ENCODE measurements around the gene UBXN4. TPM values are rescaled to one million over a fixed set of nuclear protein-coding genes. Genes with fewer than 3 reads are reported as not detected.
A peak's percentile ranks its signal among the peaks of the same experiment; 100 is the strongest.

The UBXN4 gene
- total and polyA plus RNA-seq, 2 of the 13 experiments (the other 11 are each of a cell fraction or from before 2014, with no cell fraction given): 74.2 to 104 TPM

GRCh38 chr2:135741395-135742324 lies at the start of gene UBXN4 (continued):
- TF ChIP-seq, protein P1, sequence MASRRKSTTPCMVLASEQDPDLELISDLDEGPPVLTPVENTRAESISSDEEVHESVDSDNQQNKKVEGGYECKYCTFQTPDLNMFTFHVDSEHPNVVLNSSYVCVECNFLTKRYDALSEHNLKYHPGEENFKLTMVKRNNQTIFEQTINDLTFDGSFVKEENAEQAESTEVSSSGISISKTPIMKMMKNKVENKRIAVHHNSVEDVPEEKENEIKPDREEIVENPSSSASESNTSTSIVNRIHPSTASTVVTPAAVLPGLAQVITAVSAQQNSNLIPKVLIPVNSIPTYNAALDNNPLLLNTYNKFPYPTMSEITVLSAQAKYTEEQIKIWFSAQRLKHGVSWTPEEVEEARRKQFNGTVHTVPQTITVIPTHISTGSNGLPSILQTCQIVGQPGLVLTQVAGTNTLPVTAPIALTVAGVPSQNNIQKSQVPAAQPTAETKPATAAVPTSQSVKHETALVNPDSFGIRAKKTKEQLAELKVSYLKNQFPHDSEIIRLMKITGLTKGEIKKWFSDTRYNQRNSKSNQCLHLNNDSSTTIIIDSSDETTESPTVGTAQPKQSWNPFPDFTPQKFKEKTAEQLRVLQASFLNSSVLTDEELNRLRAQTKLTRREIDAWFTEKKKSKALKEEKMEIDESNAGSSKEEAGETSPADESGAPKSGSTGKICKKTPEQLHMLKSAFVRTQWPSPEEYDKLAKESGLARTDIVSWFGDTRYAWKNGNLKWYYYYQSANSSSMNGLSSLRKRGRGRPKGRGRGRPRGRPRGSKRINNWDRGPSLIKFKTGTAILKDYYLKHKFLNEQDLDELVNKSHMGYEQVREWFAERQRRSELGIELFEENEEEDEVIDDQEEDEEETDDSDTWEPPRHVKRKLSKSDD (CRISPR knock-in tag; IDR thresholded peaks at IDR 0.05; ENCODE audit: low read depth): peak; percentile 80
- TF ChIP-seq GMEB1 (CRISPR knock-in tag; IDR thresholded peaks at IDR 0.05; ENCODE audit: borderline replicate concordance) (peak; percentile 99), MLXIP (CRISPR knock-in tag; IDR thresholded peaks at IDR 0.05; ENCODE audit: borderline replicate concordance) (no peak), ZNF432 (CRISPR knock-in tag; IDR thresholded peaks at IDR 0.05; ENCODE audit: borderline replicate concordance) (no peak), ZNF557 (CRISPR knock-in tag; IDR thresholded peaks at IDR 0.05) (peak; percentile 48; the same call in 1 of the 2 replicates), CENPT (CRISPR knock-in tag; IDR thresholded peaks at IDR 0.05; ENCODE audit: low read depth) (0 out of 2 replicates have a peak, but pooled peaks have one; percentile 57), ZNF83 (CRISPR knock-in tag; IDR thresholded peaks at IDR 0.05; ENCODE audit: borderline replicate concordance) (no peak), CHCHD3 (CRISPR knock-in tag; IDR thresholded peaks at IDR 0.05) (peak; percentile 87), IRF2 (CRISPR knock-in tag; IDR thresholded peaks at IDR 0.05) (peak; percentile 94), RORA (CRISPR knock-in tag; IDR thresholded peaks at IDR 0.05) (no peak)
- TF ChIP-seq, protein P2, sequence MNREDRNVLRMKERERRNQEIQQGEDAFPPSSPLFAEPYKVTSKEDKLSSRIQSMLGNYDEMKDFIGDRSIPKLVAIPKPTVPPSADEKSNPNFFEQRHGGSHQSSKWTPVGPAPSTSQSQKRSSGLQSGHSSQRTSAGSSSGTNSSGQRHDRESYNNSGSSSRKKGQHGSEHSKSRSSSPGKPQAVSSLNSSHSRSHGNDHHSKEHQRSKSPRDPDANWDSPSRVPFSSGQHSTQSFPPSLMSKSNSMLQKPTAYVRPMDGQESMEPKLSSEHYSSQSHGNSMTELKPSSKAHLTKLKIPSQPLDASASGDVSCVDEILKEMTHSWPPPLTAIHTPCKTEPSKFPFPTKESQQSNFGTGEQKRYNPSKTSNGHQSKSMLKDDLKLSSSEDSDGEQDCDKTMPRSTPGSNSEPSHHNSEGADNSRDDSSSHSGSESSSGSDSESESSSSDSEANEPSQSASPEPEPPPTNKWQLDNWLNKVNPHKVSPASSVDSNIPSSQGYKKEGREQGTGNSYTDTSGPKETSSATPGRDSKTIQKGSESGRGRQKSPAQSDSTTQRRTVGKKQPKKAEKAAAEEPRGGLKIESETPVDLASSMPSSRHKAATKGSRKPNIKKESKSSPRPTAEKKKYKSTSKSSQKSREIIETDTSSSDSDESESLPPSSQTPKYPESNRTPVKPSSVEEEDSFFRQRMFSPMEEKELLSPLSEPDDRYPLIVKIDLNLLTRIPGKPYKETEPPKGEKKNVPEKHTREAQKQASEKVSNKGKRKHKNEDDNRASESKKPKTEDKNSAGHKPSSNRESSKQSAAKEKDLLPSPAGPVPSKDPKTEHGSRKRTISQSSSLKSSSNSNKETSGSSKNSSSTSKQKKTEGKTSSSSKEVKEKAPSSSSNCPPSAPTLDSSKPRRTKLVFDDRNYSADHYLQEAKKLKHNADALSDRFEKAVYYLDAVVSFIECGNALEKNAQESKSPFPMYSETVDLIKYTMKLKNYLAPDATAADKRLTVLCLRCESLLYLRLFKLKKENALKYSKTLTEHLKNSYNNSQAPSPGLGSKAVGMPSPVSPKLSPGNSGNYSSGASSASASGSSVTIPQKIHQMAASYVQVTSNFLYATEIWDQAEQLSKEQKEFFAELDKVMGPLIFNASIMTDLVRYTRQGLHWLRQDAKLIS (CRISPR knock-in tag; IDR thresholded peaks at IDR 0.05): no peak
- TF ChIP-seq, protein P3, sequence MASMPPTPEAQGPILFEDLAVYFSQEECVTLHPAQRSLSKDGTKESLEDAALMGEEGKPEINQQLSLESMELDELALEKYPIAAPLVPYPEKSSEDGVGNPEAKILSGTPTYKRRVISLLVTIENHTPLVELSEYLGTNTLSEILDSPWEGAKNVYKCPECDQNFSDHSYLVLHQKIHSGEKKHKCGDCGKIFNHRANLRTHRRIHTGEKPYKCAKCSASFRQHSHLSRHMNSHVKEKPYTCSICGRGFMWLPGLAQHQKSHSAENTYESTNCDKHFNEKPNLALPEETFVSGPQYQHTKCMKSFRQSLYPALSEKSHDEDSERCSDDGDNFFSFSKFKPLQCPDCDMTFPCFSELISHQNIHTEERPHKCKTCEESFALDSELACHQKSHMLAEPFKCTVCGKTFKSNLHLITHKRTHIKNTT (CRISPR knock-in tag; IDR thresholded peaks at IDR 0.05): 0 out of 2 replicates have a peak, but pooled peaks have one; percentile 23
- TF ChIP-seq, protein P4, sequence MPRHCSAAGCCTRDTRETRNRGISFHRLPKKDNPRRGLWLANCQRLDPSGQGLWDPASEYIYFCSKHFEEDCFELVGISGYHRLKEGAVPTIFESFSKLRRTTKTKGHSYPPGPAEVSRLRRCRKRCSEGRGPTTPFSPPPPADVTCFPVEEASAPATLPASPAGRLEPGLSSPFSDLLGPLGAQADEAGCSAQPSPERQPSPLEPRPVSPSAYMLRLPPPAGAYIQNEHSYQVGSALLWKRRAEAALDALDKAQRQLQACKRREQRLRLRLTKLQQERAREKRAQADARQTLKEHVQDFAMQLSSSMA (CRISPR knock-in tag; IDR thresholded peaks at IDR 0.05): peak; percentile 97

All from HepG2 (cell line).